Superior temporal gyrus (tissue), 1 donor: ENCODE data around the gene PRPF6.

Experiments
- DNase-seq: peaks from one replicate; pipeline ENCODE4 v3.0.0-alpha.2; 2016; ENCODE audit errors: extremely low spot score

The PRPF6 gene, protein sequence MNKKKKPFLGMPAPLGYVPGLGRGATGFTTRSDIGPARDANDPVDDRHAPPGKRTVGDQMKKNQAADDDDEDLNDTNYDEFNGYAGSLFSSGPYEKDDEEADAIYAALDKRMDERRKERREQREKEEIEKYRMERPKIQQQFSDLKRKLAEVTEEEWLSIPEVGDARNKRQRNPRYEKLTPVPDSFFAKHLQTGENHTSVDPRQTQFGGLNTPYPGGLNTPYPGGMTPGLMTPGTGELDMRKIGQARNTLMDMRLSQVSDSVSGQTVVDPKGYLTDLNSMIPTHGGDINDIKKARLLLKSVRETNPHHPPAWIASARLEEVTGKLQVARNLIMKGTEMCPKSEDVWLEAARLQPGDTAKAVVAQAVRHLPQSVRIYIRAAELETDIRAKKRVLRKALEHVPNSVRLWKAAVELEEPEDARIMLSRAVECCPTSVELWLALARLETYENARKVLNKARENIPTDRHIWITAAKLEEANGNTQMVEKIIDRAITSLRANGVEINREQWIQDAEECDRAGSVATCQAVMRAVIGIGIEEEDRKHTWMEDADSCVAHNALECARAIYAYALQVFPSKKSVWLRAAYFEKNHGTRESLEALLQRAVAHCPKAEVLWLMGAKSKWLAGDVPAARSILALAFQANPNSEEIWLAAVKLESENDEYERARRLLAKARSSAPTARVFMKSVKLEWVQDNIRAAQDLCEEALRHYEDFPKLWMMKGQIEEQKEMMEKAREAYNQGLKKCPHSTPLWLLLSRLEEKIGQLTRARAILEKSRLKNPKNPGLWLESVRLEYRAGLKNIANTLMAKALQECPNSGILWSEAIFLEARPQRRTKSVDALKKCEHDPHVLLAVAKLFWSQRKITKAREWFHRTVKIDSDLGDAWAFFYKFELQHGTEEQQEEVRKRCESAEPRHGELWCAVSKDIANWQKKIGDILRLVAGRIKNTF

DNA sequence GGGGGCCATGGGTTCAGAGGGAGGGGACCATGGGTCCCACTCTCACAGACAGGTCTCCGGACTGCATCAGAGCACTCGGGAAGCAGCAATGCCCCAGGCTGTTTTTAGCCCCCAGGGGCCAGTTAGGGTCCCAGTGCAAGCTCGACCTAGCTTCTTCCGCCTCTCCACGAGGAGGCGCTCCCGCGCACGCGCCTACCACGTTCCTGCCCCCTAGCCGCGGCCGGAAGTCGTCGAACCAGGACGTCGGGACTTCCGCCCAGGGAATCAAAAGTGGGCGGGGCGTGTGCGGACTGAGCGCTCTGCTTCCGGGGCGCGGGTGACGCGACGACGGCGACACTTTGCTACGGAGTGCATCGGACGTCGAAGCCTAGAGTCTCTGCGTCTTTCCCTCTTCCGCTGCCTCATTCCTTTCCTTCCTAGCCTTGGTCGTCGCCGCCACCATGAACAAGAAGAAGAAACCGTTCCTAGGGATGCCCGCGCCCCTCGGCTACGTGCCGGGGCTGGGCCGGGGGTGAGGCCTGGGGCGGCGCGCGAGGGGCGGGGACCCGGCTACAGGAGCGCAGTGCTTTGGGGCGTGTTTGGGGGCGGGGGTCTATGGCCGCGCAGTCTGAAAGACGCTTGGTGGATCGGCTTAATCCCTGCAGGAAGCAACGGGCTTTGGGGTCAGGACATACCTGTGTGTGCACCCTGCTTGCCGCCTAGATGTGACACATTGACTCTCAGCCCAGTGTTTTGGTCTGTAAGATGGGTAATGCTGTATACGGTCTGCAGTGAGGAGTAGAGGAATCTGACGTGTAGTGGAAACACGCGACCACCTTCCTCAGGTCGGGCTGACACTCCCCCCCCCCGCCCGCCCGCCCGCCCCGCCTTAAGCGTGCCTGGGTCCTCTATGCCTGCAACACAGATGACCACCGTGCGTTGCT is at the start of gene PRPF6:
Gene PRPF6 (plus strand): TSS at position 327 of the 923 bp plus-strand sequence. CDS start 114 bp downstream, at position 441.
- peak; percentile 97 for DNase-seq

DNA sequence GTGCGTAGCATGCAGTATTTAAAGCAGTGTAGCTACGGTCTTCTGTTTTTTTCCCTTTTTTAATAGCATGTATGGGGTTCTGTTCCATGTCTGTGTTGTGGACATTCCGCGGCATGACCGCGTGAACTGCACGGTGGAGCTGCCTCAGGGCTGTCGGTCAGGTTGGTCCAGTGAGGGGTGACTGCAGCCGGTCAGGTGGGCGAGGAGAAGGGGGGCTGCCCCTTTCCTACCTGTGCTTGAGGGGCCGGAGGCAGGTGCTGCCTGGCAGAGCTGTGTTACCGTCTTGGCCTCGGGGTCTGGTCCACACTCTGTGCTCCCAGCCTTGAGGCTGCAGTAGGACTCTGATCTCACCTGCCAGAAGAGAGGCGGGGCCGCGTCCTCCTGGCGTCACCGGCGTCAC is 49.2 kb upstream of the PRPF6 start:
- no peak for DNase-seq

DNA sequence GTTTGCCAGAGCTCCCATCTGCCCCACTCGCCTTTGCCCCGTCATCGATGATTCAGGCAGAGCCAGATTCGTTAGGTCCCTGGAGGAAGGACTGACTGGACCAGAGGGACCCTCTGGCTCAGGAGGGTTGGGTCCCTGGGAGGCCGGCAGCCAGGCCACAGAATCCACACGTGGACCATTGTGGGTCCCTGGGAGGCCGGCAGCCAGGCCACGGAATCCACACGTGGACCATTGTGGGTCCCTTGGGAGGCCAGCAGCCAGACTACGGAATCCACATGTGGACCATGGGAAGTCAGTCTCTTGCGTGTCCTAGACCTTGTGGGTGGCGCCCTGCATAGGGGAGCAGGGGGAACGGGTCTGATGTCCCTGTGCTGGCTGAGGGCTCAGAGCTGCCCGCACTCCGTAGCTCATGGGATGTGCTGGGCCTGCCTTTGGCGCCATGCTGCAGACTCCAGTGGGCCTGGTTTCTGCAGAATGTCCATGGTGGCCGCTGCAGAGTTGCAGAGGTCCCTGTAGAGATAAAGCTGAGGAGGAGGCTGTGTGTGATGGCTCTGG is 48.2 kb upstream of the PRPF6 start:
- no peak for DNase-seq

DNA sequence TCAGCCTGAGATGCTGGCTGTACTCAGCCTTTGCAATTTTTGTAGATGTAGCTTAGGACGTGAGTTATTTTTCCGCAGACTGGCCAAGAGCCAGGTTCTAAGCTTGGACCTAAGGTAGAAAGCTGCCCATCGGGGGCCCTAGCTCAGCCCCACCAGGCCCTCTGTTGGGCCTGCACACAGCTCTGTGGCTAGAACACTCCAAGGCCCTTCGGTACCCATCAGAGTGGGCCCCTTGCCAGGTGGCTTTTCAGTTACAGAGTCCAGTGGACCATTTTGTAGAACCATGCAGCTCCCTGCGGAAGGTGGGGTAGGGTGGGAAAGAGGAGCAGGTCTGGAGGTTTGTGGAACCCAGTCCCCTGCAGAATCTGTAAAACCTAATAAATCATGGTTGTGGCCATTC is 47.3 kb upstream of the PRPF6 start:
- no peak for DNase-seq

DNA sequence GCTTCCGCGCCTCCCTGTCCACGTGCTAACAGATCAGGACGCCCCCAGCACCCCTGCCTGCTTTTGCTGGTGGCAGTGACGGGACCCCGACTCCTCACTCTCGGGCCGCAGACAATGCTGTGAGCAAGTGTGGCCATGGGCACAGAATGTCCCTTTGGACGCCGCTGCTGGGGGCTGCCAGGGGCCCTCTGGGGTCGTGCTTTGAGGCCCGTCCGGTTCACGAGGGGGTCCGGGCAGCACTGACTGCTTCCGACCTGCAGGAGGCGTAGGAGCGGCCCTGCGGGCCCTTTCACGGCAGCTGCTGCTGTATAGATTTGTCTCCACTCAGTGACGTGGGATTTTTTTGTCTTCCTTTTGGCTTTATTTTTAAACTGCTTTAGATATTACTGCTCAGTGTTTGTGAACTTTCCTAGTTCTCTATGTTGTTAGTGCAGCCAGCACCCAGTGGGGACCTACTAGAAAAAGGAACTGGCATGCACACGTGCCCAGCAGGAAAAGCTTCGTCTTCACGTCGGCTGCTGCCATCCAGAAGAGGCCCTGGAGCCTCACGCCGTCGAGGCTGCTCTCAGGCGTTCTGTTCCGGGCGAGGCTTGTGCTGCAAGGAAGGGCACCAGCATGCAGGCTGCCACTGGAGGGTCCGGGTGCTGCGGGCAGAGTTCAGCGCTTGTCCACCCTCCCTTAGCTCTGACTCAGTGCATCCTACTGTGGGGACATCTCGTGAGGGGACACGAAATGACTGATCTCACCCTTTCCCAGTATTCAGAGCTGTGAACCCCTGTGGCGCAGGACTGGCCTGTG is 46.5 kb upstream of the PRPF6 start:
- no peak for DNase-seq

DNA sequence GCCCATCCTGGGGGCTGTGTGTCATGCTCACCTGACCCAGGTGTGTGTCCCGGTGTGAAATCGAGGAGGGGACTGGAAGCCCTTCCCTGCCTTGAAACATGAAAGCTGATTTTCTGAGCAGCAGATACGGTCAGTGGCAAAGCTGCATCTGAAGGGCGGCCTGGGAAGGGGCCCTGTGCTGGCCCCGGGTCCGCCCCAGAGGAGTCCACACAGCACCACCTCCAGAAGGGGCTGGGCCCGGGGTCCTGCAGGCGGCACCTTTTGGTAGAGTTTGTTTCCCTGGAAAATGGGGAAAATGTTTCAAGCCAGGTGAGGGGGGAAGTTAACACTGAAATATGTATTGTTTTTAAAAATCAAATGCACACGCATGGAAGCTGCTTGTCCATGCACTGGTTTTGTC is 45.5 kb upstream of the PRPF6 start:
- DNase-seq, result no peak

DNA sequence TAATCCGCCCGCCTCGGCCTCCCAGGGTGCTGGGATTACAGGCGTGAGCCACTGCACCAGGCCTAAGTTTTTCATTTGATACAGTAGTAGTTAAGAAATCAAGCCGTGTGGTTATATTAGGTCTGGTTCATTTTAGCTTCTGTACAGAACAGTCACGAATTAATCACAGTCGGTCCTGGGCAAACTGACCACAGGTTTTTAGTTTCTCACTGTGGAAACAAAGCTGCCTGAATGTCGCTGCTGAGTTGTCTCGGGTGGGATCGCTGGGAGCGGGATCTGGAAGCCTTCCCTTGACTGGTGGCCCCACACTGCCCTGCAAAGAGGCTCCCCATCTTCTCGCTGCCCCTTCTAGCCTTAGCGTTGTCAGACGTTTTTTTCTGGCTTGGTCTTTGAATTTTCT is 43.3 kb upstream of the PRPF6 start:
- DNase-seq, result no peak

DNA sequence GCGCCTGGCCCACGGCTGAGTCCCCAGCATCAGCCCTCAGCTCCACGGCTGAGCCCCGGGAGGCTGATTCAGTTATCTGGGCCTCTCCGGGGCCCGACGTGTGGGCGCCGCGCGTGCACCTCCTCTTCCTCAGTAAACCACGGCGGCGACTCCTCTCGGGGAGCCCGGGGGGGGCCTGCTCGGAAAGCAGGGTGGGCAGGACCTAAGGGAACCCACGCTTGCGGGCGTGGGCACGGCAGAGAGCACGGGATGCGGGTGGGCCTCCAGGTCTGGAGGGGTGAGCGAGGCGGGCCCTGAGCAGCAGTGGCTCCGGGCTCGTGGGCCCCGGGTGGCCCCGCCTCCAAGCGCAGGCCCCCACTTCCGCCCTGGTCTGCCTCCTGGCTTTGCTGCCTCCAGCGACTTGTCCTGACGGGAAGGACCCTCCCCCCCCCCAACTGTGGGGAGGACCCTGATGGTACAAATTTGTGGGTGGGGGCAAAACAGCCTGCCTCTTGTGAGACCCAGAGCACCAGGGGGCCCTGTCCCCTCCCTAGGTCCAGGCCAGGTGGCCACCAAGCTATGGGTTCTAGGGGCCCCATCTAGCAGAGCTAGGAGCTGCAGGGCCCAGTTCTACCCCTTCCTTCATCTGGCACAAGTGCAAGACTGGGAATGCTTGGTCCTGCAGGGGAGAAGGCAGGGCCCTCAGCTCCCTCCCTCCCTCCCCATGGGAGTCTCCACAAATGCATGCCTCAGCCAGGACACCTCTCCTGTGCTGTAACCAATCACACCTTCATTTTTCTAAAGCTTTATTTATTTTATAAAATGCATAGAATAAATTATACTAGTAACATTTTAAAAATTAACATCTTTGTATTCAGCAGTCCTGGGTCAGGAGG is 41.6 kb upstream of the PRPF6 start:
- no peak for DNase-seq

DNA sequence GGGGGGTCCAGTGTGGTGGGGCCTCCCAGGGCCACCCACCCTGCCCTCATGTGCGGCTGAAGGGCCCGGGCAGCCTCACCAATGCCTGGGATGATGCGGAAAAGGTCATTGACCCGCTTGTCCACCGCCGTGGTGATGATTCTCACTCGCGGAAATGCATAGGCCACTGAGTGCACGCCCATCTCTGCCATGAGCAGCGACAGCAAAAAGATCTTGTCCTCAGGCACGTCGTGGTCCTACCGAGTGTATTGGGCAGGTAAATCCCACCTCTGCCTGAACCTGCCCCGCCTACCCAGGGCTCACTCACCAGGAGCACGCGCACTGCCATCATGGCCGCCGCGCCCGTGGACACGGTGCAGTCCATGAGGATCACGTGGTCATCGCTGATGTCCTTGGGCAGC is 40.9 kb upstream of the PRPF6 start:
- DNase-seq, result no peak

DNA sequence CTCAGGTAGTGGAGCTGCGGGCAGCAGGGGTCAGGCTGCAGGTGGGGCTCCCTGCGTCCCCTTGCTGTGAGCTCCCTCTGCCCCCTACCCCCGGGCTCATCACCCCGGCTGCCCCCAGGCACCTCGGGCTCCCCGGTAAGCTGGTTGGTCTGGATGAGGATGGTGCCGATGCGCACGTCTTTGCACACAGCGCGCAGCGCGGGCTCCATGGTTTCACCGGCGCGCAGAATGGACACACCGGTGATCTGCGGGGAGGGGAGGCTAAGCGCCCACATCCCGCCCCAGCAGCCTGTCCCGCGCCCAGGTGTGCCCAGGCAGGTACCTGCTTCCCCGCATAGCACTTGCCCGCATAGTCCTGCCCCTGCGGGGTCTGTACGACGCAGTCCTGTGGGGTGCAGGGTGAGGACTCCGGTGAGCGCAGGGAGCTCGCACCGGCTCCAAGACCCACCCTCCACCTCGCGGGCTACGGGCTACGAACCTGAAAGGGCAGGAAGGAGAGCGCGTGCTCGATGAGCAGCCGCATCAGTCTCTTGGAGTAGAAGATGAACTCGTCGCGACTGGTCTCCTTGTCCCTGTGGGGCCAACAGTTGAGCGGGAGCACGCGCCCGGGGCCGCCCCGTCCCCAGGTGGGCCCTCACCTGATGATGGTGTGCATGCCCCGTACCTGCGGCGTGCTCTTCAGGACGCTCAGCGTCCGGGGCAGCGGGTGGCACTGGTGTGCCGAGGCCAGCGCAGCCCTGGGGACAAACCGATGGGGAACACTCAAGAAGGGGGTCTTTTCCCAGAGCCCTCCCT is 40.3 kb upstream of the PRPF6 start:
- DNase-seq, result no peak

DNA sequence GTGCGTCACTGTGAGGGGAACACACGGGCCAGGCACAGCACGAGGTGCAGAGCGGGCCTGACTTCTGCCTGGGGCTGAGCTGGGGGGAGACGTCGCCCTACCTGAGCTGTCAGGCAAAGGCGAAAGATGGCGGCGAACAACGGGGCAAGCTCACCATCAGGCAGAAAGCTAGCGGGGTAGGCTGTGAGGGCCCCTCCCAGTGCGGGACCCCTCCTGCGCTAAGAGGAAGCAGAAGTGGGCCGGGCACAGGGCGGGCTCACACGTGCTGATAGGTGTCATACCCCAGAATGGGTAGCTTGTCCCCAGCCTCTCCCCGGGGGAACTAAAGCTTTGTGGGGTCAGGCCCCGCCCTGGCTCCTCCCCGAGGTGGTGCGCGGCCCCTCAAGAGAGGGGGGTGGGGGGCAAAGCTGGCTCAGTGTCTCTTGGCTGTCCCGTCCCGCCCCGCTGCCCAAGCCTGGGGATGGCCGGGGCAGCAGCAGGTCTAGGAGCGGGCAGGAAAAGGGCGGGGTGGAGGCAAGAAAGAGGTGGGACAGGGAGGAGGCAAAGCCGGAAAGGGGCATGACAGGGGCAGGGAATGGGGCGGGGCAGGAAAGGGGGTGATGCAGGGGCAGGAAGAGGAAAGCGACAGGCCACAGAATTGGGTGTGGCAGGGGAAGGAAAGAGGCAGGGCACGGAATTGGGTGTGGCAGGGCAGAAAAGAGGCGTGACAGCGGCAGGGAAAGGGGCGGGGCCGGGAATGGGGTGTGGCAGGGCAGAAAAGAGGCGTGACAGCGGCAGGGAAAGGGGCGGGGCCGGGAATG is 39.5 kb upstream of the PRPF6 start:
- no peak for DNase-seq

DNA sequence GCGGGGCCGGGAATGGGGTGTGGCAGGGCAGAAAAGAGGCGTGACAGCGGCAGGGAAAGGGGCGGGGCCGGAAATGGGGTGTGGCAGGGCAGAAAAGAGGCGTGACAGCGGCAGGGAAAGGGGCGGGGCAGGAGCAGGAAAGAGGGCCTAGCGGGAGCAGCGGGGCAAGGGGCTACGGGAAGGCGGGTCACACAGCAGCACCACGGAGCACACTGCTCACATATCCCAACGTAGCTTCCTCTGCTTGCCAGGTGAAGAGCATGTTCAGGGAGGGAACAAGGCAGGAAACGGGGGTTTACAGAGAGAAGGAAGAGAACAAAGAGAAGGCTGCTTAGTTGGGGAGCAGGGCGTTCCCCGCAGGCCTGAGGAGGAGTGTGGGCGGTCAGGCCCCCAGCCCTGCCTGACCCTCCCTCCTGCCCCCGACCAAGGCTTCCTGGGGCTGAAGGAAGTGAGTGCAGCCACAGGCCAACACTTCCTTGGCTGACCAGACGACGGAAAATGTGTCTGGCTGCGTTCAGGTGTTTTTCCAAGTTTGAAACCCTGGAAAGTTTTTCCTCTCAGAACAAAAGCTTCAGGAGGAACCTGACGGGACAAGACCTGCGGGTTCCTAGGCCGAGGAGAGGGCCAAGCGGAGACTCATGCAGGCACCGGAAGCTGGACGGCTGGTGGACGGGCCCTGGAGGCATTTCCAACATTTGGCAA is 38.5 kb upstream of the PRPF6 start:
- DNase-seq, result no peak

DNA sequence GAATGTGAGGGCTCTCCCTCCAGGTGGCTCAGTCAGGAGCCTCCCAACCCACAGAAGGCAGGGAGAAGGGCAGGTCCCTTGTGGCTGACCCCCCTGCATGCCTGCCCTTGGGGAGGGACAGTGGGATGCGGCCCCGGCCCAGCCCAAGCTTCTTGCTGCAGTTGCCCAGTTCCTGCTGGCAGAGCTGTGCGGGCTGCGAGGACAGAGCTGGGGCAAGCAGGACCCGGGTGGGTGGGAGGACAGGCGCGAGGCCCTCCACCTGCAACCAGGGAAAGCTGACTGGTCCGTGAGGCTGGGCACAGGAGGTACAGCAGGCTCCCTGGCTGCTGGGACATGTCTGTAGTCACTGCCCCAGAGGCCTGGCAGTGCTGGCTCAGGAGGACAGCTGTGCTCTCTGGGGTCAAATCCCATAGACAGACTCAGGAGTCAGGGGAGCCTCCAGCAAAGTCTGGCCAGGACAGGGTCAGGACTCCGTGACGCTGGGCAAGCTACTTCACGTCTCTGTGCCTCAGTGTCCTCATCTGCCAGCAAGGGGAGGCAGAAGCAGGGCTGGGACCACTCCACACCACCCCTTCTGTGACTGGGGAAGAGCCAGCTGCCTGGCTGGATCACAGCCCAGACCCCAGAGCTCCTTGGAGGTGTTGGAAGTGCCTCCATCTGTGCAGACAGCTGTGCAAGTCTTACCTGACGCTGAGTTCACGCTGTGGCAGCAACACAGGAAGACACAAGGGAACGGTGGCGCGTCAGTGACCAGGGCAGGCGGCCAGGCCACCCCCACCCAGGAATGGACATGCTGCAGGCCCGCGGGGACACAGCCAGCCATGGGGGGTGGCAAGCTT is 37.7 kb upstream of the PRPF6 start:
- no peak for DNase-seq

DNA sequence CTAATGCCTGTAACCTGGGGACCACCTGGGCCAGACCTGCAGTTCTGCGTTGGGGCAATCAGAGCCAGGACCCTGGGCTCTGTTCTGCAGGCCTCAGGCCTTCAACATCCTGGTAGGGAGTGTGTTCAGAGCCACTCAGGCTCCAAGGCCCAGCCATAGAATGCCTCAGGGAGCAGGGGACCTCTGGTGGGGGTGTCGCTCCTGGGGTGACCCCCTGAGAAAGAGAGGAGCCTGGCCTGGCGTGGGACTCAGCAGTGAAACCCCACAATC is 37.2 kb upstream of the PRPF6 start:
- DNase-seq, result no peak

DNA sequence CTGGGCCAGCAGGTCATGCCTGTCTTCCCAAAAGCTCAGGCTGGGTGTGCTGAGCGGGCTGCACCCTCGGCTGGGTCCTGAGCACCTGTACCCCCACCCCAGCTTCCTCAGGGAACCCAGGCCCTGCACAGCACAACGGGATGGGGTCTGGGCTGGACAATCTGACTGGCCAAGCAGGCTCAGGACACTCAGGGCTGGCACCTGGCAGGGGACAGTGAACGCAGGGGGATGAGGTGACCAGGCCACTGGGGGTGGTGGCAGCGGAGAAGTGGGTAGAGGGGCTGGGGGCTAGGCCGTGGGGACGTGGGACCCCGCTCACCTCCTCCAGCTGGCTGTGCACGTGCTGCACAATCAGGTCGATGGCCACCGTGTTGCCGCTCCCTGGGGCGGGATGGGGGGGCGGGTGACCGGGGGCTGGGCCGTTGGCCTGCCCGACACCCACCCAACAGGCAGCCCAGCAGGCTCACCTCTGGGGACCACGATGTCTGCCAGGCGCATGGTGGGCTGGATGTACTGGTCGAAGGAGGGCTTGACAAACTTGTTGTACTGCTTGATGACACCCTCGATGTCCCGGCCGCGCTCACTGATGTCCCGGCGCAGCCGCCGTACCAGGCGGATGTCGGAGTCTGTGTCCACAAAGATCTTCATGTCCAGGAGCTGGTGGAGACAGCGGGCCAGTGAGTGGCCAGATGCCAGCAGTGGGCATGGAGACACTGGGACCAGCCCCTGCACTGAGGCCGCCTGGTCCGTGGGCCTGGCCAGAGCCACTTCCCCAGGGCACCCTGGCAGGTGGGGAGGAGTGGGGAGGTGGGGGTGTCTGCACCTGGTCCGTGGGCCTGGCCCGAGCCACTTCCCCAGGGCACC is 36.6 kb upstream of the PRPF6 start:
- DNase-seq, result no peak
